G401 (cell line): ENCODE results near the gene DOK5. TPM values are rescaled to one million over a fixed set of nuclear protein-coding genes. Genes with fewer than 3 reads are reported as not detected.

Experiments used
- DNase-seq: peaks from one replicate; pipeline ENCODE4 v3.0.0-alpha.2; 2015; ENCODE audit warnings: low spot score
- in situ Hi-C: cut with HindIII; loops from 2 replicates; pipeline ENCODE4 v1.10.0; 2016; ENCODE audit warnings: low sequenced_read_pairs, mixed read lengths
- total RNA-seq: library from RNA; depleted of rRNA; stranded (reverse); fragments of >200 nt; shearing (Covaris generic); gene quantifications from 2 replicates; pipeline ENCODE4 v1.2.3, GENCODE V29; 2014

DOK5 gene
- total RNA-seq, 1 experiment from 2014 or later = not detected

- in situ Hi-C loops = no loop called here
- no peak for DNase-seq
These were observed 182.0 kb downstream of the DOK5 start for GRCh38 chr20:54657268-54657826.

DNA sequence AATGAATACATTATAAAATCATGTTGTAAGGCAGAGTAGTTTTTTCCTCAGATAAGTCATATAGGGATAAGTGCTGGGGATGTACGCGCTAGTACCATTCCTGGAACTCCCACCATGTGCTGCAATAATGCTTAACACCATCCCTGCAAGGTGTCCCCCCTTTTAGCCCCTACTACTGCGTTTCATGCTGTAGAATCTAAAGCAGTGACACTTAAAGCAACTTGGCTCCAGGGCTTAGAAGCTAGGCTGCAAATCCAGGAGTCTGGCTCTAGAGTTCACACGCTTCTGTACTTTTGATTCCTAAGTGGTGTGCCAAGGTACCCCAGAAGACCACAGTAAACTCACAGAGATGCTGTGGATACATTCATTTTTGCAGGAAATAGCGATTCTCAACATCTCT lies 183.1 kb downstream of the DOK5 start:
- no peak for DNase-seq
- in situ Hi-C loops = no loop called here

- in situ Hi-C loops = no loop called here
- DNase-seq = no peak
These were observed 185.9 kb downstream of the DOK5 start for GRCh38 chr20:54661265-54661664.

- no peak for DNase-seq
- in situ Hi-C loops = no loop called here
These were observed 186.6 kb downstream of the DOK5 start for GRCh38 chr20:54661880-54662465.

- DNase-seq = no peak
- in situ Hi-C loops = no loop called here
These were observed 190.4 kb downstream of the DOK5 start for GRCh38 chr20:54665812-54666211.

DNA sequence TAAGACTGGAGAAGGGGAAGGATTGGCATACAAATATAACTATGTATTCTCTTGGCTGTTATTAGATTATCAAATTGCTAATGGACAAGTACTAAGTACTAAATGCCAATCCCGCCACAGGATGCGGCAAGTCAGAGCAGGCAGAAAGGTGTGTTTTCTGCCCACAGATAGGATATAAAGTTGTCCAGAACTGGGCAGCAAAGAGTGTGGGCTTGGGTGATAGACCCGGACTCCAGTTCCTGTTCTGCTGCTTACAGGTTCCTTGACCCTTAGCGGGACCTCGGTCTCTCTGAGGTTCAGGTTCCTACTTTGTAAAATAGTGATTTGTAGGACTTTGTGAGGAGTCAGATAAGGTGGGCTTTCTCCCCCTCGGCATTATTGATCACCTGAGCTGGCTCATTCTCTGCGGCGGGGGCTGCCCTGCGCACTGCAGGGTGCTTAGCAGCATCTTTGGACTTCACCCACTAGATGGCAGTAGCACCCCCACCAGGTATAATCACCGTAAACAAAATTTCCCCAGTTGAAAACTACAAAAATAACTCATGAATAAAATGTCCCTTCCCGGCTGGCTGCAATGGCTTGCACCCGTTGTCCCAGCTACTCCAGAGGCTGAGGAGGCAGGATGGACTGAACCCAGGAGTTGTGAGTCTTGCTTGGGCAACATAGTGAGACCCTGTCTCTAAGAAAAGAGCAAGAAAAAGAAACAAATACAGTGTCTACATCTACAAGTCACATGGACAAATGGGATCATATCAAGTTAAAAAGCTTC lies 193.1 kb downstream of the DOK5 start:
- no peak for DNase-seq
- in situ Hi-C loops = no loop called here

DNA sequence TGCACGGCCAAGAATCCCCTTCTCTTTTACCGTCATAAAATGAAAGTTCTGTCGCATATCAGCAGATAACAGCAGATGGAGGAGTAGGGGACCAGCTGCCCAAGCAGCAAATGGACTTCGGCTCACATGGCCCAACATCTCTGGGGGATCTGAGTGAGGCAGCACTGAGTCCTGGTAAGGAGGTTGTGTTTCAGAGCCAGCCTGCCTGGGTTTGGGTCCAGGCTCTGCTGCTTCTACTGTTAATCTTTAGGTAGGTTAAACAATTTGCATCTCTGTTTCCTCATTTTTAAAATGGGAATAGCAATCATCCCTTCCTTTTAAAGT lies 193.6 kb downstream of the DOK5 start:
- no peak for DNase-seq
- in situ Hi-C loops = no loop called here

GRCh38 chr20:54678253-54678652 lies 202.9 kb downstream of the DOK5 start:
- in situ Hi-C loops = no loop called here
- no peak for DNase-seq

DNA sequence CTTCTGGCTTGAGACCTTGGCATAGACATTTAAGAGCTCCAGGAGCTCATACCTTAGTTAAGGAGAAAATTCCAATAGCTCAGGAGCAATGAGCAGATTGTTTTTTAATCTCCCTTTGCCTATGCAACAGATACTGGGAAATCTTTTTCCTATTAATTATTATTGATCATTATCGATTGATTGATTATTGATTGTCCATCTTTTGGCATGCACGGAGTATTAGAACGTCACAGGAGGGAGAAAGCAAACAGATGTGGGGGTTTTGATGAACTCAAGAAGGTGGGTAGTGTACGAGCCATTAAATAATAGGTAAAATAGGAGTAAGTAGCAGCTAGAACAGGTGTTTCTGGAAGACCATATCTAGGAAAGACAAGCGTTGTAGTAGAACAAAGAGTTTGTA lies 205.0 kb downstream of the DOK5 start:
- no peak for DNase-seq
- in situ Hi-C loops = no loop called here

DNA sequence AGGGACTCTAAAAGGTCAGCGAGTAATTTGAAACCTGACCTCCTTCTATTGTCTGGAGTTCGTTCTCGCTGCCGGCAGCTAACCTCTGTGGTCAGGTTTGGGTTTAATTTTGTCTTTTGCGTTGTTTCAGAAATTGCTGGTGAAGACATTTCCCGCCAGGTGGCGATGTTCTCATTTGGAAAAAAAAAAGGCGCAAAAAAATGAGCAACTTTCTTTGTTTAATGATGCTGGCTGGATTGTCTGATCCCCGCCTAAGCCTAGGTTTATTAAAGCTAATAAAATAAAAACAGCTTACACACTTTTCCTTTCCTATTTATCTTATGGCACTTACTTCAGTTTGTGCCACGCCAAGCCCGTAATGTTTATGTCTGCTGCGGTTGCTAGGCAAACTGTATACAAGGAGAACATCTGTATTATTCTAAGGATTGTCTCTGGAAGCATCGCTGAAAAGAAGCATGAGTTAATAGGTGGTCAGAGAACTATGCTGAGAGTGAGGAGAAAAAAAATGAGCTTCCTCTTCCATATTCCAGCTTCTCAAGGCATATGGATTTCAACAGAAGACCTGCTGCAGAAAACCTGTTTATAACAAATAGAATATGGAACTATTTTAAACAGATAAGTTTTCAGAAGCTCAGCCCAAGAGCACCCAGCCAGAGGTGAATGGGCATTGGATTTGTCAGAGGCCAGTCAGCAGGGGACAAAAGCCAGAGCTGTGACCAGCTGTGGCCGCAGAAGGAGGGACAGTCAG lies 205.7 kb downstream of the DOK5 start:
- in situ Hi-C loops = no loop called here
- DNase-seq = peak; percentile 11

DNA sequence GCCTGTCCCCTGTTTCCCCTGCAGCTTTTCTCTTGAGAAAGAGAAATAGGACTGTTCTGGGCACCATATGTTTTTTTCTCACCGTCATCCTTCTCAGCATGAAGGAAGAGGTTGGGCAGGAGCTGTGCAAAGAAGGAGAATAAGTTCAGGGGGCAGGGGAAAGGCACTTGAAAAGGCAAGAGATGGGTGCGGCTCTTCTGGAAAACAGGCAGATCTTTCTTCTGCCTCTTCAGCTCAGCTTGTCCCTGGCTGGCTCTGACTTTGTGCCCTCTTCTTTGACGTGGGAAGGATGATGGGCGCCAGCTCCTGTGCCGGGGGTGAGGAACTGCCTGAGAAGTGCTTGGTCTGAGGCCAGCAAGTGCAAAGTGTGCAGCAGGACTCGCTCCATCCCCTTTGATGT lies 206.5 kb downstream of the DOK5 start:
- DNase-seq = no peak
- in situ Hi-C loops = no loop called here

GRCh38 chr20:54688476-54688875 lies 213.1 kb downstream of the DOK5 start:
- no peak for DNase-seq
- in situ Hi-C loops = no loop called here

GRCh38 chr20:54690323-54690722 lies 214.9 kb downstream of the DOK5 start:
- in situ Hi-C loops = no loop called here
- DNase-seq = no peak

DNA sequence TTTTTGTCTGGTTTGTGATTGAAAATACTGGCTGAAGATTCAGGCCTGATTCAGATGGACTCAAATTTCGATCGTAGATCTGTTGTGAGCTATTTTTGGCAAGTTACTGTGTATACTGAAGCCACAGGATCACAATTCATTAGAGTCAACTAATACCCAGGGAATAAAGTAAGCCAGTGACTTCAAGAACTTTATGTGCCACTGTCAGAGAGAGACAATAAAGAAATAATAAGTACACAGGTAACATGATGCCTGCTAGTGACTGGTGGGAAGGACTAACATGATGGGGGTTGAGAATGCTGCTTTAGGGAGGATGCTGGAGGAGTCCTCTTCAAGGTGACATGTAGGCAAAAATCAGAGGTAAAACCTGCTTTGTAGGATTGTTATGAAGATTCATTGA lies 215.9 kb downstream of the DOK5 start:
- in situ Hi-C loops = no loop called here
- DNase-seq = no peak

- in situ Hi-C loops = no loop called here
These were observed 216.9 kb downstream of the DOK5 start for GRCh38 chr20:54692168-54692887.

GRCh38 chr20:54694516-54694915 lies 219.1 kb downstream of the DOK5 start:
- no peak for DNase-seq
- in situ Hi-C loops = no loop called here

More at GRCh38 chr20:54692168-54692887, 216.9 kb downstream of the DOK5 start:
- no peak for DNase-seq

- in situ Hi-C loops = no loop called here
- no peak for DNase-seq
These were observed 223.0 kb downstream of the DOK5 start for GRCh38 chr20:54698373-54698772.
